Thoracic aorta (tissue), 2 donors: ENCODE measurements around the gene CR2. TPM values are rescaled to one million over a fixed set of nuclear protein-coding genes. Genes with fewer than 3 reads are reported as not detected.
"Not testable (repeated sequence)": the region's sequence is repeated elsewhere in the genome, so short reads cannot be mapped to it uniquely, and the experiment has no call there.

Experiments used
- ATAC-seq: fragments of 150-250 bp; one replicate; pipeline ENCODE4 v1.8.0; 2017; ENCODE audit warnings: low read depth; ENCODE audit not compliant: insufficient number of reproducible peaks, low FRiP score
- DNase-seq: peaks from one replicate; pipeline ENCODE4 v3.0.0-alpha.2; 2020; ENCODE audit warnings: low spot score
- H3K27ac ChIP-seq, 2 donors: fragments of 200-600 bp; sonication (generic); 1 replicate in 1 of 2; 2 replicates in 1 of 2; pipeline ENCODE4 v1.5.1; 2016; ENCODE audit warnings: mild to moderate bottlenecking in 2 of 2, moderate library complexity in 2 of 2
- H3K27me3 ChIP-seq: fragments of 200-600 bp; sonication (generic); replicated peaks from 2 replicates; pipeline ENCODE4 v1.6.0; 2016; ENCODE audit warnings: mild to moderate bottlenecking; ENCODE audit not compliant: insufficient read depth
- H3K36me3 ChIP-seq: fragments of 200-600 bp; sonication (generic); one replicate; pipeline ENCODE4 v1.5.1; 2016
- H3K4me1 ChIP-seq, 2 donors: fragments of 200-600 bp; sonication (generic); 1 replicate in 1 of 2; 2 replicates in 1 of 2; pipeline versions ENCODE4 v1.5.1 to v1.6.0; 2016; ENCODE audit warnings: low read depth in 2 of 2, mild to moderate bottlenecking in 1 of 2; ENCODE audit not compliant: control insufficient read depth in 1 of 2
- H3K4me3 ChIP-seq: fragments of 200-600 bp; sonication (generic); 2 replicates; pipeline ENCODE4 v1.5.1; 2016; ENCODE audit warnings: mild to moderate bottlenecking
- H3K9me3 ChIP-seq: fragments of 200-600 bp; sonication (generic); 2 replicates; pipeline ENCODE4 v1.5.1; 2016
- CTCF ChIP-seq: fragments of 200-600 bp; sonication (generic); IDR thresholded peaks from one replicate; pipeline ENCODE4 v1.5.1; 2019; ENCODE audit warnings: antibody characterized with exemption
- total RNA-seq, 2 donors: library from RNA; depleted of rRNA; stranded (reverse); fragments of >200 nt; gene quantifications; one replicate each; pipeline versions ENCODE4 v1.1.0 to v1.2.3, GENCODE V29; 2016

The CR2 gene
- total RNA-seq, 2 donors from 2014 or later, result 0.21 TPM; not detected in 1

GRCh38 chr1:207516729-207517128, 62.6 kb downstream of the CR2 start:
- no peak for DNase-seq
- ATAC-seq, result no peak
- no peaks in the 10 kb centered on the region for H3K9me3 ChIP-seq
- no peak for TF ChIP-seq CTCF
- no peak overlapping the region for H3K4me3 ChIP-seq
- H3K27me3 ChIP-seq, result no peaks in the 10 kb centered on the region
- no peaks in the 10 kb centered on the region for H3K4me1 ChIP-seq
- H3K27ac ChIP-seq, result no peak overlapping the region
- H3K36me3 ChIP-seq, result no peaks in the 10 kb centered on the region

- no peaks in the 10 kb centered on the region for H3K27me3 ChIP-seq
- H3K4me3 ChIP-seq, result no peak overlapping the region
- TF ChIP-seq CTCF, result no peak
- H3K27ac ChIP-seq, result no peak overlapping the region
- ATAC-seq (no peak), DNase-seq (no peak)
- H3K9me3 ChIP-seq, result no peaks in the 10 kb centered on the region
- H3K4me1 ChIP-seq, result no peaks in the 10 kb centered on the region
- H3K36me3 ChIP-seq, result no peaks in the 10 kb centered on the region
Measured at GRCh38 chr1:207518608-207519236, 64.6 kb downstream of the CR2 start.

GRCh38 chr1:207519505-207520399, 65.6 kb downstream of the CR2 start:
- Histone ChIP-seq H3K27me3 (no peaks in the 10 kb centered on the region), H3K4me3 (no peak overlapping the region), H3K9me3 (no peaks in the 10 kb centered on the region), H3K36me3 (no peaks in the 10 kb centered on the region), H3K27ac (no peak overlapping the region), H3K4me1 (no peaks in the 10 kb centered on the region)
- ATAC-seq (no peak), DNase-seq (no peak)
- TF ChIP-seq CTCF, result no peak

GRCh38 chr1:207520400-207521345, 66.5 kb downstream of the CR2 start:
- not testable (repeated sequence) for H3K36me3 ChIP-seq, H3K4me3 ChIP-seq, ATAC-seq, DNase-seq, H3K4me1 ChIP-seq, H3K9me3 ChIP-seq, H3K27ac ChIP-seq, H3K27me3 ChIP-seq

GRCh38 chr1:207525239-207525638, 71.1 kb downstream of the CR2 start:
- not testable (repeated sequence) for H3K27ac ChIP-seq, H3K27me3 ChIP-seq, H3K4me3 ChIP-seq, DNase-seq, H3K36me3 ChIP-seq, H3K9me3 ChIP-seq, ATAC-seq, H3K4me1 ChIP-seq

- not testable (repeated sequence) for H3K4me3 ChIP-seq, DNase-seq, H3K36me3 ChIP-seq, H3K4me1 ChIP-seq, H3K27ac ChIP-seq, H3K27me3 ChIP-seq, H3K9me3 ChIP-seq, ATAC-seq
Measured at GRCh38 chr1:207528401-207528800, 74.3 kb downstream of the CR2 start.

- not testable (repeated sequence) for DNase-seq, H3K27me3 ChIP-seq, H3K36me3 ChIP-seq, H3K27ac ChIP-seq, H3K9me3 ChIP-seq, ATAC-seq, H3K4me3 ChIP-seq, H3K4me1 ChIP-seq
Measured at GRCh38 chr1:207536263-207536662, 82.1 kb downstream of the CR2 start.
